ENCODE measurements around the gene ETHE1.

- TF ChIP-seq POLR2AphosphoS5 (IDR thresholded peaks at IDR 0.05) (no peak), CTCF (IDR thresholded peaks at IDR 0.05) (no peak)
Observed at GRCh38 chr19:43570174-43570791, 43.3 kb upstream of the ETHE1 start.
